ENCODE results near the gene SLC35C1.

GRCh38 chr11:45855308-45855707 is 50.4 kb downstream of the SLC35C1 start:
- TF ChIP-seq CTCF (IDR thresholded peaks at IDR 0.05; ENCODE audit: extremely low read depth in 1 of 2, insufficient read depth in 1 of 2, low read depth in 1 of 2, low read length in 2 of 2): no peak
- no peak for TF ChIP-seq POLR2A (IDR thresholded peaks at IDR 0.05; ENCODE audit: low read depth, low read length)
- no peak for TF ChIP-seq FOS (IDR thresholded peaks at IDR 0.05; ENCODE audit: borderline replicate concordance, insufficient read depth, low read length)
- TF ChIP-seq POLR2AphosphoS5 (IDR thresholded peaks at IDR 0.05; ENCODE audit: insufficient read depth, low read depth, low read length): no peak
- TF ChIP-seq EZH2 (IDR thresholded peaks at IDR 0.05; ENCODE audit: borderline replicate concordance, low read depth, low read length, severe bottlenecking): no peak
